ENCODE data around the gene PRR35.

The PRR35 gene

GRCh38 chr16:564690-565418, 4.7 kb downstream of the PRR35 start:
- no peak for TF ChIP-seq CTCF (IDR thresholded peaks at IDR 0.05; ENCODE audit: low read depth, low read length, missing control alignments)
- no peak overlapping the region for H3K4me3 ChIP-seq (replicated peaks; ENCODE audit: low read depth, low read length)
- no peak for DNase-seq (ENCODE audit: extremely low read depth, low read depth)

- no peak for DNase-seq (ENCODE audit: extremely low read depth, low read depth)
- no peak for TF ChIP-seq CTCF (IDR thresholded peaks at IDR 0.05; ENCODE audit: low read depth, low read length, missing control alignments)
- no peak overlapping the region for H3K4me3 ChIP-seq (replicated peaks; ENCODE audit: low read depth, low read length)
These were observed 5.5 kb downstream of the PRR35 start for GRCh38 chr16:565419-566330.

- DNase-seq (ENCODE audit: extremely low read depth, low read depth) = no peak
- no peak within 1 kb of the TSS for H3K4me3 ChIP-seq (replicated peaks; ENCODE audit: low read depth, low read length)
- TF ChIP-seq CTCF (IDR thresholded peaks at IDR 0.05; ENCODE audit: low read depth, low read length, missing control alignments) = no peak
These were observed 6.5 kb downstream of the PRR35 start, which contains the start of gene NHLRC4 for GRCh38 chr16:566475-567372. NHLRC4 (plus strand) TSS chr16:567005; CDS start chr16:568048, 1,043 bp downstream.

DNA sequence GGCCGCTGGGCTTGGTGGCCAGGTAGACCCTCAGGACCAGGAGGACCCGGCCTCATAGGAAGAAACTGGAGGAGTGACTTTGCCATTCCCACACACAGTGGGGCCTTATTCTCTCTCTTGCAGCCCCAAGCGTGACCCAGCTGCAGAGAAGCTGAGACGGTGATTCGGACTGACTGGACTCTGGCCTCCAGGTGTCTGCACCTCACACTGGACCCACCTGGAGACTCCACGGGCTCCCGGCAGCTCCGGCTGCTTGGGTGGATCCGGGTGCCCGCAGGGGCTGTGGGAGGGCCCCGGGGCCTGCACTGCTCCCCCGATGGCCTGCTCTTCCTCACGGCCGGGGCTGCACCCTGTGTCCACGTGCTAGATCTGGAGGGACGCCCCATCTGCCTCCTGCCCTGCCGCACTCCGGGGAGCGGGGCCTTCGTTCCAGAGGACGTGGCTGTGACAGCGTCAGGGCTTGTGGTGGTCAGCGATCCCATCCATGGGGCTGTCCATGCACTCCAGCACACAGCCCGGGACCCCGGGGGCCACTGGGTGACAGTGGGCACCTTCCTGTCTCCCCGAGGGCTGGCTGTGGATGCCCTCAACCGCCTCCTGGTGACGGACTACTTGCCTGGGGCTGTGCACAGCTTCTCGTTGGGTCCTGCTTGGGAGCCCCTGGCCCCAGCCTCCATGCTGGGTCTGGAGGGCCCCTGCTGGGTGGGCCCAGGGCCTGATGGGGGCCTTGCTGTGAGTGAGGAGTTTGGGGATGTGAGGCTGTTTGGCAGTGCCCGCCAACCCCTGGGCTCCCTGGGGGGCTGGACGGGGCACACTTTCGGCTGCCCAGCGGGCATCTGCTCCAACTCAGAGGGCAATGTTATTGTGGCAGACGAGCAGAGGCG, 7.4 kb downstream of the PRR35 start:
- DNase-seq (ENCODE audit: extremely low read depth, low read depth) = no peak
- TF ChIP-seq CTCF (IDR thresholded peaks at IDR 0.05; ENCODE audit: low read depth, low read length, missing control alignments) = no peak
- H3K4me3 ChIP-seq (replicated peaks; ENCODE audit: low read depth, low read length) = no peak overlapping the region

DNA sequence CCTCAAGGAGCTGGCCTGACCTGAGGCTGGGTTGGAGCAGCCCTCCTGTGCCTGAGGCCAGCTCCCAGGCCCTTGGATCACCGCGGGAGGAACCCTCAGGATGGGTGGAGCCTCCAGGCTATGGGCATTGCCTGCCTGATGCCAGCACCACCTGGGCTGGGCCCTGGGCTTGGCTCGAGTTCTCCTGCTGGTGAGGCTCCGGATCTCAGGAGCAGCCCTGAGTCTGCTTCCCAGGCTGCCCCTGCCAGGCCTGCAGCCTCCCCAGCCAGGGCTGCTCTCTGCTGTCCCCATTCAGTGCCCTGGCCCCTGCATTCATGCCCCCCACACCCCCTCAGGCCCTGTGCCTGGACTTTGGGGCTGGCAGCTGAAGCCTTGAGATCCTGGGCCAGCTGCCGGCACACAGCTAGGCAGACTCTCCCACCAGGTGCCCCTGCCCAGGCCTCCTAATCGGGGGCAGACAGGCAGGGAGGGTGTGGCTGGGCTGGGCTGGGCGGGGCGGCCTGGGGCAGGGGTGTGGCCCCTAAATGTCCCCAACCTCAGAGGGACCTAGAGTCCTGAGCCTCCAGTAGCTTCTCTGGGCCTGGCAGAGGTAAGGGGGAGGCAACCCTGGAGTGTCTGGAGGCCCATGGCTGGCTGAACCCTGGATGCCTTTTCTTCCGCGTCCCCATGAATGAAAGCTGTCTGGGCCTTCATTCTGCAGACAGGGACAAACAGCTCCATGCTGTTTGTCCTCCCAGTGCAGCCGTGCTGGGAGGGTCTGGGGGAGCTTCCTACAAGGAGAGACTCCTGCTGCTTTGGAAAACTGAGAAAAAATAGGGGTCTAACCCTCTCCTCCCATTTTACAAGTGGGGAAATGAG, 8.4 kb downstream of the PRR35 start:
- no peak for DNase-seq (ENCODE audit: extremely low read depth, low read depth)
- no peak for TF ChIP-seq CTCF (IDR thresholded peaks at IDR 0.05; ENCODE audit: low read depth, low read length, missing control alignments)
- H3K4me3 ChIP-seq (replicated peaks; ENCODE audit: low read depth, low read length) = peak overlapping the region; percentile 83
